Left lung (tissue), 10 donors: ENCODE measurements around the gene PRDM8. TPM values are rescaled to one million over a fixed set of nuclear protein-coding genes. Genes with fewer than 3 reads are reported as not detected.

Experiments used
- ATAC-seq: fragments of 200-7000 bp; cut with Tn5 transposase; one replicate; pipeline ENCODE4 v1.9.1; 2020; ENCODE audit warnings: moderate library complexity
- DNase-seq, 4 donors: peaks; one replicate each; pipeline ENCODE4 v3.0.0-alpha.2; 2013 to 2020
- H3K27ac ChIP-seq, 2 donors: fragments of 200-600 bp; sonication (generic) in 1 of 2; one replicate each; pipeline versions ENCODE4 v1.5.0 to v1.8.0; 2020 to 2021
- H3K27me3 ChIP-seq, 2 donors: fragments of 200-600 bp; sonication (generic) in 1 of 2; one replicate each; pipeline versions ENCODE4 v1.5.0 to v1.8.0; 2020 to 2021
- H3K36me3 ChIP-seq, 2 donors: fragments of 200-600 bp; sonication (generic) in 1 of 2; one replicate each; pipeline versions ENCODE4 v1.5.0 to v1.8.0; 2020 to 2021
- H3K4me1 ChIP-seq, 2 donors: fragments of 200-600 bp; one replicate each; pipeline ENCODE4 v1.8.0; 2021
- H3K4me3 ChIP-seq, 2 donors: fragments of 200-600 bp; sonication (generic) in 1 of 2; one replicate each; pipeline versions ENCODE4 v1.5.0 to v1.8.0; 2020 to 2021; ENCODE audit warnings: mild to moderate bottlenecking in 1 of 2
- H3K9me3 ChIP-seq, 2 donors: fragments of 200-600 bp; sonication (generic) in 1 of 2; one replicate each; pipeline versions ENCODE4 v1.5.0 to v1.8.0; 2020 to 2021
- intact Hi-C, 2 donors: fragments of 100-400 bp; cut with DNase I; formaldehyde crosslinking; loops; one replicate each; pipeline versions ENCODE4 v1.11.2 to v1.14.2; 2022
- polyA plus RNA-seq, 6 donors: library from polyadenylated mRNA; unstranded; fragments of 120-200 nt; gene quantifications; one replicate each; pipeline ENCODE4 v1.2.1, GENCODE V29; 2013; ENCODE audit not compliant: insufficient read length in 6 of 6
- total RNA-seq, 2 donors: library from RNA; stranded (reverse); fragmentation: NEBNext Ultra II Directional; extraction: Animal tissue kit (Norgen Biotek cat#: 25700); gene quantifications; one replicate each; pipeline ENCODE4 v1.2.1, GENCODE V29; 2021
- TF ChIP-seq, protein P1 (sequence below), 2 donors: fragments of 200-600 bp; sonication (generic) in 1 of 2; IDR thresholded peaks; one replicate each; pipeline versions ENCODE4 v1.5.0 to v1.8.0; 2021; ENCODE audit warnings: antibody characterized with exemption in 2 of 2
- donor health status: DM: no; HTN: yes; CAD: no.
- donor health status: DM: no; HTN: no; CAD: no.

Gene PRDM8
- total and polyA plus RNA-seq, 8 donors, result 0.41 to 1.9 (median 1.2) TPM

DNA sequence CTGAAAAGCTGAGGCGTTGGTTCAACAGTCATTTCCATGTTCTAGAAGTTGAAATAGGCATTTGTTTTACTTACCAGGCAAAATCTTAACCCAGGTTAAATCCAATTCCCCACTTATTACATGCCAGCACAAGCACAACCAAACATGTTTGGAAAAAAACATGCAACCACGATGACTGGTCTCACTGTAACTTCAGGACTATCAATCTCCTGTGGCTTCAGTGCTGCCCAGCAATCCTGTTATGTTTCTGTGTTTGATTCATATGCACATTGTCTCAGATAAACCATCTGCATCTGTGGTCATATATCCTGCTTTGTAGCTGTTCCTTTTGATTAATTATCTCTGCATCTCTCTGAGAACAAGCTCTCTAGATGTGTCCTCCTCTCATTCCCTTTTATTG lies 28.3 kb downstream of the PRDM8 start:
- intact Hi-C loops, result no loop called here
- TF ChIP-seq, protein P1, sequence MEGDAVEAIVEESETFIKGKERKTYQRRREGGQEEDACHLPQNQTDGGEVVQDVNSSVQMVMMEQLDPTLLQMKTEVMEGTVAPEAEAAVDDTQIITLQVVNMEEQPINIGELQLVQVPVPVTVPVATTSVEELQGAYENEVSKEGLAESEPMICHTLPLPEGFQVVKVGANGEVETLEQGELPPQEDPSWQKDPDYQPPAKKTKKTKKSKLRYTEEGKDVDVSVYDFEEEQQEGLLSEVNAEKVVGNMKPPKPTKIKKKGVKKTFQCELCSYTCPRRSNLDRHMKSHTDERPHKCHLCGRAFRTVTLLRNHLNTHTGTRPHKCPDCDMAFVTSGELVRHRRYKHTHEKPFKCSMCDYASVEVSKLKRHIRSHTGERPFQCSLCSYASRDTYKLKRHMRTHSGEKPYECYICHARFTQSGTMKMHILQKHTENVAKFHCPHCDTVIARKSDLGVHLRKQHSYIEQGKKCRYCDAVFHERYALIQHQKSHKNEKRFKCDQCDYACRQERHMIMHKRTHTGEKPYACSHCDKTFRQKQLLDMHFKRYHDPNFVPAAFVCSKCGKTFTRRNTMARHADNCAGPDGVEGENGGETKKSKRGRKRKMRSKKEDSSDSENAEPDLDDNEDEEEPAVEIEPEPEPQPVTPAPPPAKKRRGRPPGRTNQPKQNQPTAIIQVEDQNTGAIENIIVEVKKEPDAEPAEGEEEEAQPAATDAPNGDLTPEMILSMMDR (IDR thresholded peaks at IDR 0.05), result no peak
- DNase-seq, result no peak
- H3K27me3 ChIP-seq, result peaks cover 18 to 40% of the 10 kb centered on the region in 2 donors
- no peaks in the 10 kb centered on the region for H3K4me1 ChIP-seq
- H3K36me3 ChIP-seq, result no peaks in the 10 kb centered on the region
- no peak for ATAC-seq
- H3K9me3 ChIP-seq, result no peaks in the 10 kb centered on the region
- no peak overlapping the region for H3K4me3 ChIP-seq
- no peak overlapping the region for H3K27ac ChIP-seq

DNA sequence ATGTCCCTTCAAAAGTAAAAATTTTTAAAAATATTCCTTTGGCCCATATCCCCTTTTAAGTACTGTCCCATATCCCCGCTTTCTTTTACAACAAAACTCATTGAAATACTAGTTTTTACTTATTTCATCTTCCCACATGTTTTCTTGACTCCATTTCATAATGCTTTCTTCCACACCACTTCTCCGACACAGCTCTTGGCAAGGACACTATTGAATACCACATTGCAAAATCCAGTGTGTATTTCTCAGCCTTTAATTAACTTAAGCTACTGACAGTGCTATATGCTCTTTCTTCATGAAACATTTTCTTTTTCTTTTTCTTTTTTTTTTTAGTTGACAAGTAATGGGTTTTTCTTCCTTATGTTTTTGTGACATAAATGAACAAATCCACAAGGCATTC lies 28.8 kb downstream of the PRDM8 start:
- ATAC-seq (no peak), DNase-seq (no peak)
- intact Hi-C loops, result no loop called here
- H3K27me3 ChIP-seq, result peaks cover 14 to 35% of the 10 kb centered on the region in 2 donors
- TF ChIP-seq, protein P1 (IDR thresholded peaks at IDR 0.05), result no peak
- H3K9me3 ChIP-seq, result no peaks in the 10 kb centered on the region
- no peak overlapping the region for H3K4me3 ChIP-seq
- H3K27ac ChIP-seq, result no peak overlapping the region
- H3K36me3 ChIP-seq, result no peaks in the 10 kb centered on the region
- no peaks in the 10 kb centered on the region for H3K4me1 ChIP-seq

DNA sequence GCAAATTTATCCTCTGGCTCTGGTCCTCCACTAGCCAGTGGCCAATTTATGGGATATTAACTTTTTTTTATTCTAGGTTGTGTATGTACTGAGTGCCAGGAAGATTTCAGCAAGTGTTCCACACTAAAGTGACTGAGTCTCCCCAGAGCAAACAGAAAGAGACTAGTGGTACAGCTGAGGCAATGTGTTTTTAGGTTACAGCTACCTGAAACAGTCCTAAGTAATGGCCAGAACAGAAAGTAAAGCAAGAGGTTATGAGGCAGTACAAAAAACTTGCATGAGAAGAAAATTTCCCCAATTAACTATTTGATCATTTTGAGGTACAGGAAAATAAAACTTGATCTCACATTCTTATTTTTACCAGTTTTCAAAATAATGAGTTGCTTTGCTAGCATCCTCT lies 31.2 kb downstream of the PRDM8 start:
- no peak overlapping the region for H3K4me3 ChIP-seq
- DNase-seq (no peak), ATAC-seq (no peak)
- H3K27me3 ChIP-seq, result peaks cover 4 to 15% of the 10 kb centered on the region in 2 donors
- H3K9me3 ChIP-seq, result no peaks in the 10 kb centered on the region
- intact Hi-C loops, result no loop called here
- no peaks in the 10 kb centered on the region for H3K4me1 ChIP-seq
- TF ChIP-seq, protein P1 (IDR thresholded peaks at IDR 0.05), result no peak
- H3K27ac ChIP-seq, result no peak overlapping the region
- H3K36me3 ChIP-seq, result no peaks in the 10 kb centered on the region

DNA sequence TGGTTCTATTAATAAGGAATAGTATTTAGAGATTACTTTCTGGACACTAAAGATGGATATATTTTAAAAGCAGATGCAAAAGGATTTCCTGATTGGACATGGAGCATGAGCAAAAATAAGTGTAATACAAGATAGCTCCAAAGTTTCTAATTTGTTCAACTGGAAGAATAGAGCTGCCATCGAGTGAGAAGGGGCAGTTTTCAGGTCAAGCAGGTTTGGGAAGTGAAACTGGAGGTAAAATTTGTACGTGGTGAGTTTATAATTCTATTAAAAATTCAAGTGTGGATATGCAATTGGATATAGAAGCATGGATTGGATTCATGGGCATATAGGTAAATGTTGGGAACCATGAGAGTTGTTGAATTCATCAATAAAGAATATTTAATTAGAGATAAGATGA lies 31.8 kb downstream of the PRDM8 start:
- peaks cover 4 to 15% of the 10 kb centered on the region in 2 donors for H3K27me3 ChIP-seq
- H3K27ac ChIP-seq, result no peak overlapping the region
- intact Hi-C loops, result no loop called here
- H3K9me3 ChIP-seq, result no peaks in the 10 kb centered on the region
- TF ChIP-seq, protein P1 (IDR thresholded peaks at IDR 0.05), result no peak
- no peaks in the 10 kb centered on the region for H3K36me3 ChIP-seq
- H3K4me3 ChIP-seq, result no peak overlapping the region
- DNase-seq (no peak), ATAC-seq (no peak)
- H3K4me1 ChIP-seq, result no peaks in the 10 kb centered on the region

DNA sequence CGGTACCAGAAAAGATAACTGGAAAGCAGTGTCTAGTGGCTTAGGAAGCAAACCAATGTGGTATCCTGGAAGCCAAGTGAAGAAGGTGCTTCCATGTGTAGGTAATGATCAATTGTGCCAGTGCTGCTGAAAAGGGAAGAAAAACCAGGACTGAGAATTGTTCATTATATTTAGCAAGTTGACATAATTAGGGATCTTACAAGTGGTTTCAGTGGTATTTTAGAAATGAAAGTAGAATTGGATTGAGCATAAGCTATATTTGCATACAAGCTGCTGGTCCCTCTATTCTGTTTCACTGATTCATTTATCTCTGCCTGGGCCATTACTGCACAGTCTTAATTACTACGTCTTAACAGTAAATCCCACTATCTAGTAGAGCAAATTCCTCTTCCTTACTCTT lies 32.3 kb downstream of the PRDM8 start:
- peaks cover 4 to 15% of the 10 kb centered on the region in 2 donors for H3K27me3 ChIP-seq
- no peaks in the 10 kb centered on the region for H3K36me3 ChIP-seq
- no peak overlapping the region for H3K4me3 ChIP-seq
- H3K4me1 ChIP-seq, result no peaks in the 10 kb centered on the region
- H3K9me3 ChIP-seq, result no peaks in the 10 kb centered on the region
- H3K27ac ChIP-seq, result no peak overlapping the region
- TF ChIP-seq, protein P1 (IDR thresholded peaks at IDR 0.05), result no peak
- DNase-seq (no peak), ATAC-seq (no peak)
- intact Hi-C loops, result no loop called here
